ENCODE data around the gene GPRIN3. TPM values are rescaled to one million over a fixed set of nuclear protein-coding genes. Genes with fewer than 3 reads are reported as not detected.

GPRIN3 gene
- total RNA-seq, 1 experiment from 2014 or later: 0.48 TPM

DNA sequence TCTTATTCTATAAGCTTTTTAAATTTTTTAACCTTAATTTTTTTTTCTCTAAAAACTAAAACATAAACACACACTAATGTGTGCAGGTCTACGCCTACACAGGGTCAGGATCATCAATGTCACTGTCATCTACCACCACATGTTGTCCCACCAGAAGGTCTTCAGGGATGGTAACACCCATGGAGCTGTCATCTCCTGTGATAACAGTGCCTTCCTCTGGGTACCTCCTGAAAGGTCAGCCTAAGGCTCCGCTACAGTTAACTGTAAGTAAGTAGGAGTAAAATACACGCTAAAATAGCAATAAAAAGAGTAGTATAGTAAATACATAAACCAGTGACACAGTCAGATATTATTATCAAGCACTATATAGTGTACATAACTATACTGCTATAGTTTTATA lies 45.9 kb upstream of the GPRIN3 start:
- Histone ChIP-seq H3K79me2 (ENCODE audit: insufficient read depth, low read length) (no peaks in the 10 kb centered on the region), H4K5ac (ENCODE audit: insufficient read length, low read depth, low read length) (no peak overlapping the region), H4K8ac (replicated peaks; ENCODE audit: insufficient read length, low read depth, low read length) (no peak overlapping the region), H2BK15ac (ENCODE audit: low read depth, low read length) (no peak overlapping the region), H4K91ac (ENCODE audit: insufficient read length, low read depth, low read length) (no peak overlapping the region), H2BK120ac (ENCODE audit: low read depth, low read length, poor library complexity, severe bottlenecking) (no peak overlapping the region), H3K23me2 (ENCODE audit: insufficient read length, low read depth, low read length, poor library complexity, severe bottlenecking) (no peaks in the 10 kb centered on the region), H3K9me3 (ENCODE audit: control insufficient read depth, low read depth, low read length) (no peaks in the 10 kb centered on the region), H3K79me1 (ENCODE audit: insufficient read depth, low read depth, low read length, poor library complexity, severe bottlenecking) (no peaks in the 10 kb centered on the region), H3K4me2 (ENCODE audit: insufficient read depth, insufficient read length, low read length) (no peak overlapping the region), H2BK5ac (ENCODE audit: insufficient read length, low read length) (no peak overlapping the region), H3K9ac (ENCODE audit: extremely low read depth, insufficient read length, low read length) (no peak overlapping the region), H3K27ac (ENCODE audit: insufficient read length, low read depth, low read length) (no peak overlapping the region), H3K4me1 (ENCODE audit: insufficient read depth, low read length) (no peaks in the 10 kb centered on the region), H3T11ph (ENCODE audit: low read length) (no peak overlapping the region), H2BK12ac (ENCODE audit: insufficient read length, low read depth, low read length) (no peak overlapping the region), H3K18ac (ENCODE audit: insufficient read length, low read depth, low read length) (no peak overlapping the region), H3K23ac (ENCODE audit: insufficient read length, low read depth, low read length) (no peak overlapping the region), H3K27me3 (ENCODE audit: insufficient read depth, low read length) (no peaks in the 10 kb centered on the region), H2AK5ac (ENCODE audit: insufficient read length, low read length) (no peak overlapping the region), H3K14ac (ENCODE audit: insufficient read depth, low read length) (no peak overlapping the region), H3K4ac (ENCODE audit: low read depth, low read length) (no peak overlapping the region), H4K20me1 (ENCODE audit: control insufficient read depth, insufficient read depth, insufficient read length) (no peaks in the 10 kb centered on the region), H3K56ac (ENCODE audit: insufficient read length, low read depth, low read length) (no peak overlapping the region), H2BK20ac (ENCODE audit: low read depth, low read length, poor library complexity, severe bottlenecking) (no peak overlapping the region), H2AFZ (ENCODE audit: low read length) (no peak overlapping the region)
- no CpG with 5 or more reads among the region's 3 CpGs for WGBS (ENCODE audit: extremely low coverage, insufficient read length, low lambda C conversion rate)
- no peak for TF ChIP-seq CTCF (conservative IDR thresholded peaks at IDR 0.05)
- Mint-ChIP-seq H3K36me3 (ENCODE audit: insufficient read depth in 1 of 3, low read depth in 3 of 3) (no peaks in the 10 kb centered on the region), H3K9me3 (peaks cover 0 to 7% of the 10 kb centered on the region in 2 experiments; a peak in 4 of 5 replicates), H3K4me1 (no peaks in the 10 kb centered on the region), H3K4me3 (no peak overlapping the region), H3K27me3 (ENCODE audit: low read depth) (peaks cover 21% of the 10 kb centered on the region), H3K27ac (no peak overlapping the region; a peak in 1 of 7 replicates)
- DNase-seq: no peak

All from H9 (cell line).